ENCODE data around the gene PFKFB1.

Gene PFKFB1

GRCh38 chrX:54994099-54994498 lies at the start of gene PFKFB1:
Gene PFKFB1 (minus strand): TSS chrX:54994188. CDS start chrX:54994007, 181 bp downstream.
- no peak for DNase-seq

- no peak for DNase-seq
Measured at GRCh38 chrX:55041514-55041913, 47.5 kb upstream of the PFKFB1 start.

GRCh38 chrX:55039471-55039870 lies 45.5 kb upstream of the PFKFB1 start:
- no peak for DNase-seq

GRCh38 chrX:55033429-55033828 lies 39.4 kb upstream of the PFKFB1 start:
- DNase-seq, result no peak

GRCh38 chrX:55030271-55031205 lies 36.5 kb upstream of the PFKFB1 start, which contains the start of gene ALAS2:
Gene ALAS2 (minus strand): TSS chrX:55030977. CDS start chrX:55026000, 4,977 bp downstream.
- no peak for DNase-seq

- no peak for DNase-seq
Measured at GRCh38 chrX:55029291-55029690, 35.3 kb upstream of the PFKFB1 start.

- no peak for DNase-seq
Measured at GRCh38 chrX:55028611-55029010, 34.6 kb upstream of the PFKFB1 start.

GRCh38 chrX:55028040-55028439 lies 34.1 kb upstream of the PFKFB1 start:
- no peak for DNase-seq

- no peak for DNase-seq
Measured at GRCh38 chrX:55026840-55027239, 32.9 kb upstream of the PFKFB1 start.

- no peak for DNase-seq
Measured at GRCh38 chrX:55026143-55026542, 32.2 kb upstream of the PFKFB1 start.

GRCh38 chrX:55014897-55015299 lies 20.9 kb upstream of the PFKFB1 start:
- DNase-seq, result no peak

GRCh38 chrX:55011294-55011693 lies 17.3 kb upstream of the PFKFB1 start:
- no peak for DNase-seq

GRCh38 chrX:55008571-55009358 lies 14.8 kb upstream of the PFKFB1 start:
- no peak for DNase-seq

- no peak for DNase-seq
Measured at GRCh38 chrX:55007656-55008055, 13.7 kb upstream of the PFKFB1 start.

GRCh38 chrX:55006827-55007621 lies 13.0 kb upstream of the PFKFB1 start:
- no peak for DNase-seq

- DNase-seq, result no peak
Measured at GRCh38 chrX:55005256-55005655, 11.3 kb upstream of the PFKFB1 start.

- DNase-seq, result no peak
Measured at GRCh38 chrX:55004231-55004630, 10.2 kb upstream of the PFKFB1 start.

- peak; percentile 64 to 72 for DNase-seq
Measured at GRCh38 chrX:54999717-55000598, 6.0 kb upstream of the PFKFB1 start, which contains the start of gene APEX2. Gene APEX2 (plus strand): TSS chrX:55000363. CDS start chrX:55000423, 60 bp downstream.

- DNase-seq, result no peak
Measured at GRCh38 chrX:54995621-54996020, 1.6 kb upstream of the PFKFB1 start.

- no peak for DNase-seq
Measured at GRCh38 chrX:54994668-54995351, 822 bp upstream of the PFKFB1 start.

Measured in NCI-H187 (cell line).